H1 (cell line): Measurements from ENCODE around the gene AOPEP. TPM values are rescaled to one million over a fixed set of nuclear protein-coding genes. Genes with fewer than 3 reads are reported as not detected.

ENCODE experiments used
- CTCF ChIA-PET: fragments of 300-600 bp; sonication (Branson Sonifier 250); formaldehyde crosslinking; loops from one replicate; lab custom pipeline; 2021; ENCODE audit not compliant: partially characterized antibody; lab: Charles Lee
- POLR2A ChIA-PET: fragments of 300-600 bp; sonication (Branson Sonifier 250); formaldehyde crosslinking; loops from one replicate; lab custom pipeline; 2021; ENCODE audit warnings: inconsistent platforms; ENCODE audit not compliant: partially characterized antibody; lab: Charles Lee
- DNase-seq, 2 experiments: peaks; one replicate each; pipeline versions ENCODE4 v3.0.0 to v3.0.0-alpha.2; 2010 to 2022; ENCODE audit warnings: low spot score in 2 of 2, low read depth in 1 of 2, mixed read lengths in 1 of 2
- FAIRE-seq: peaks from 2 replicates; lab custom pipeline; 2011; peaks lifted over from hg19 to GRCh38; lab: Jason Lieb, UNC
- H2AFZ ChIP-seq: 2 replicates; pipeline ENCODE4 v1.8.1; 2012; ENCODE audit warnings: low read length, inconsistent platforms
- H2AK5ac ChIP-seq: 2 replicates; pipeline ENCODE4 v1.6.1; 2013; ENCODE audit warnings: low read depth, low read length
- H2BK120ac ChIP-seq: replicated peaks from 2 replicates; pipeline ENCODE3; 2013; ENCODE audit warnings: low read depth, low read length, inconsistent platforms
- H2BK12ac ChIP-seq: 2 replicates; pipeline ENCODE4 v1.6.1; 2013; ENCODE audit warnings: low read depth, low read length
- H2BK15ac ChIP-seq: 2 replicates; pipeline ENCODE4 v1.6.1; 2013; ENCODE audit warnings: low read length
- H2BK20ac ChIP-seq: 2 replicates; pipeline ENCODE4 v1.6.1; 2013; ENCODE audit warnings: low read length
- H2BK5ac ChIP-seq: 2 replicates; pipeline ENCODE4 v1.6.1; 2013; ENCODE audit warnings: low read depth, low read length
- H3K14ac ChIP-seq: 2 replicates; pipeline ENCODE4 v1.6.1; 2013; ENCODE audit warnings: inconsistent platforms; ENCODE audit not compliant: insufficient read length
- H3K18ac ChIP-seq: 2 replicates; pipeline ENCODE4 v1.6.1; 2013; ENCODE audit warnings: low read length; ENCODE audit errors: extremely low read depth
- H3K23ac ChIP-seq: 2 replicates; pipeline ENCODE4 v1.6.1; 2013; ENCODE audit warnings: inconsistent platforms; ENCODE audit not compliant: insufficient read length
- H3K23me2 ChIP-seq: 2 replicates; pipeline ENCODE4 v1.6.1; 2013; ENCODE audit warnings: low read depth, low read length
- H3K27ac ChIP-seq: 2 replicates; pipeline ENCODE4 v1.6.1; 2011; ENCODE audit warnings: low read depth, low read length, inconsistent platforms
- H3K27me3 ChIP-seq, 4 experiments: replicated peaks in 1 of 4; 1 replicate in 1 of 4; 2 replicates in 3 of 4; pipeline versions ENCODE4 v1.6.1 to v1.8.1; 2011 to 2013; ENCODE audit warnings: low read length in 3 of 4, mild to moderate bottlenecking in 3 of 4, inconsistent platforms in 2 of 4, mixed read lengths in 2 of 4, moderate library complexity in 1 of 4; ENCODE audit not compliant: control insufficient read depth in 3 of 4, insufficient read depth in 3 of 4; ENCODE audit errors: extremely low read depth in 1 of 4
- H3K36me3 ChIP-seq, 4 experiments: 2 replicates each; pipeline versions ENCODE4 v1.6.1 to v1.8.1; 2011 to 2013; ENCODE audit warnings: mild to moderate bottlenecking in 4 of 4, low read length in 3 of 4, moderate library complexity in 2 of 4, control low read depth in 1 of 4, inconsistent platforms in 1 of 4; ENCODE audit not compliant: insufficient read depth in 4 of 4, control insufficient read depth in 2 of 4
- H3K4ac ChIP-seq: replicated peaks from 2 replicates; pipeline ENCODE3; 2013; ENCODE audit warnings: low read length, low read depth, mixed read lengths, inconsistent platforms; ENCODE audit not compliant: insufficient read length
- H3K4me1 ChIP-seq, 4 experiments: replicated peaks in 1 of 4; 1 replicate in 1 of 4; 2 replicates in 3 of 4; pipeline versions ENCODE4 v1.6.1 to v1.8.1; 2011 to 2013; ENCODE audit warnings: low read length in 3 of 4, inconsistent platforms in 2 of 4, mixed read lengths in 1 of 4; ENCODE audit not compliant: insufficient read depth in 4 of 4, control insufficient read depth in 3 of 4
- H3K4me2 ChIP-seq, 2 experiments: 2 replicates each; pipeline versions ENCODE4 v1.6.1 to v1.8.1; 2011 to 2013; ENCODE audit warnings: low read depth in 2 of 2, low read length in 2 of 2, control low read depth in 1 of 2, inconsistent platforms in 1 of 2, mild to moderate bottlenecking in 1 of 2; ENCODE audit not compliant: insufficient read depth in 1 of 2
- H3K4me3 ChIP-seq, 4 experiments: fragments of 200-600, 300-600 bp in 1 of 4; sonication (generic), shearing (Covaris generic), sonication (Bioruptor Twin) in 1 of 4; 2 replicates each; pipeline versions ENCODE4 v1.5.1 to v1.8.1; 2011 to 2016; ENCODE audit warnings: low read length in 4 of 4, low read depth in 3 of 4, control low read depth in 2 of 4, inconsistent platforms in 2 of 4, mild to moderate bottlenecking in 2 of 4, mixed read lengths in 1 of 4, moderate library complexity in 1 of 4; ENCODE audit not compliant: insufficient read depth in 2 of 4; ENCODE audit errors: extremely low read depth in 1 of 4
- H3K56ac ChIP-seq: replicated peaks from 2 replicates; pipeline ENCODE3; 2013; ENCODE audit warnings: low read depth, mild to moderate bottlenecking, mixed read lengths, low read length, inconsistent platforms; ENCODE audit not compliant: insufficient read length
- H3K79me1 ChIP-seq: 2 replicates; pipeline ENCODE4 v1.6.1; 2013; ENCODE audit warnings: low read depth, low read length, control low read depth
- H3K79me2 ChIP-seq, 2 experiments: 2 replicates each; pipeline versions ENCODE4 v1.6.1 to v1.8.1; 2012 to 2013; ENCODE audit warnings: low read length in 2 of 2, mild to moderate bottlenecking in 2 of 2, inconsistent platforms in 1 of 2; ENCODE audit not compliant: insufficient read depth in 2 of 2, control insufficient read depth in 1 of 2
- H3K9ac ChIP-seq, 4 experiments: replicated peaks in 1 of 4; 1 replicate in 1 of 4; 2 replicates in 3 of 4; pipeline versions ENCODE4 v1.6.1 to v1.8.1; 2011 to 2013; ENCODE audit warnings: low read depth in 3 of 4, low read length in 3 of 4, control low read depth in 2 of 4, mild to moderate bottlenecking in 2 of 4, moderate library complexity in 2 of 4, inconsistent platforms in 1 of 4; ENCODE audit errors: extremely low read depth in 1 of 4
- H3K9me3 ChIP-seq, 2 experiments: 2 replicates each; pipeline versions ENCODE4 v1.6.1 to v1.8.1; 2012 to 2013; ENCODE audit warnings: mild to moderate bottlenecking in 2 of 2, moderate library complexity in 2 of 2, control low read depth in 1 of 2, inconsistent platforms in 1 of 2, low read depth in 1 of 2, low read length in 1 of 2, mixed read lengths in 1 of 2; ENCODE audit not compliant: insufficient read depth in 2 of 2
- H4K20me1 ChIP-seq, 2 experiments: replicated peaks in 1 of 2; 2 replicates each; pipeline versions ENCODE3 to v1.8.1; 2011 to 2013; ENCODE audit warnings: inconsistent platforms in 2 of 2, low read length in 2 of 2, mild to moderate bottlenecking in 1 of 2; ENCODE audit not compliant: insufficient read depth in 2 of 2, control insufficient read depth in 1 of 2
- H4K5ac ChIP-seq: 2 replicates; pipeline ENCODE4 v1.6.1; 2013; ENCODE audit warnings: low read length, low read depth, mixed read lengths, inconsistent platforms; ENCODE audit not compliant: insufficient read length
- H4K8ac ChIP-seq: 2 replicates; pipeline ENCODE4 v1.8.0; 2013; ENCODE audit warnings: mild to moderate bottlenecking, moderate library complexity, low read length, inconsistent platforms; ENCODE audit not compliant: insufficient read depth; ENCODE audit errors: extremely low read depth
- H4K91ac ChIP-seq: replicated peaks from 2 replicates; pipeline ENCODE3; 2013; ENCODE audit warnings: low read length, mixed read lengths, inconsistent platforms; ENCODE audit not compliant: insufficient read length
- BCL11A ChIP-seq, 2 experiments: IDR thresholded peaks; one replicate each; pipeline ENCODE4 v1.6.1; 2011; ENCODE audit warnings: low read depth in 2 of 2, low read length in 2 of 2, mild to moderate bottlenecking in 2 of 2
- CEBPB ChIP-seq: IDR thresholded peaks from 2 replicates; pipeline ENCODE4 v1.6.1; 2012; ENCODE audit warnings: low read depth, low read length
- EP300 ChIP-seq, 2 experiments: IDR thresholded peaks; 1 replicate in 1 of 2; 2 replicates in 1 of 2; pipeline ENCODE4 v1.6.1; 2011 to 2012; ENCODE audit warnings: low read depth in 2 of 2, low read length in 2 of 2, mild to moderate bottlenecking in 2 of 2, borderline replicate concordance in 1 of 2, inconsistent platforms in 1 of 2, moderate library complexity in 1 of 2
- NANOG ChIP-seq: IDR thresholded peaks from 2 replicates; pipeline ENCODE4 v1.6.1; 2011; ENCODE audit warnings: low read length, low read depth, mild to moderate bottlenecking, inconsistent platforms; ENCODE audit not compliant: insufficient read depth, poor library complexity, severe bottlenecking
- SUZ12 ChIP-seq: fragments of 200-600 bp; sonication (generic); IDR thresholded peaks from 2 replicates; pipeline ENCODE4 v1.6.1; 2012; ENCODE audit warnings: mild to moderate bottlenecking, inconsistent platforms, low read length, moderate library complexity, mixed read lengths
- TBP ChIP-seq: IDR thresholded peaks from 2 replicates; pipeline ENCODE4 v1.6.1; 2011; ENCODE audit warnings: low read depth, low read length, improper control_type of control experiment
- TEAD4 ChIP-seq: IDR thresholded peaks from 2 replicates; pipeline ENCODE4 v1.6.1; 2012; ENCODE audit warnings: low read depth, low read length, inconsistent platforms, mixed read lengths
- WGBS, 2 experiments: shearing (Covaris generic) in 1 of 2; methylation state at CpG; one replicate each; pipeline versions ENCODE4 v1.1.6 to v1.1.7; 2013 to 2015; ENCODE audit warnings: low lambda C conversion rate in 2 of 2, mixed read lengths in 2 of 2, inconsistent platforms in 1 of 2, low coverage in 1 of 2, missing lambda C conversion rate in 1 of 2; ENCODE audit not compliant: insufficient replicate concordance in 2 of 2, insufficient coverage in 1 of 2, insufficient read length in 1 of 2; ENCODE audit errors: extremely low coverage in 1 of 2, missing lambda C conversion rate in 1 of 2; 5-methylcytosine and 5-hydroxymethylcytosine counted together
- polyA plus RNA-seq, 7 experiments: library from polyadenylated mRNA; depleted of rRNA in 3 of 7; stranded (reverse) in 5 of 7; unstranded in 2 of 7; fragments of >200 nt in 5 of 7; fragments of 200-250 nt in 2 of 7; gene quantifications; 1 replicate in 5 of 7; 2 replicates in 1 of 7; 4 replicates in 1 of 7; pipeline versions ENCODE4 v1.2.1 to v1.2.3, GENCODE V29; 2011 to 2013; ENCODE audit warnings: missing spikeins in 2 of 7, mixed read lengths in 2 of 7
- total RNA-seq: library from RNA; stranded (reverse); fragmentation: NEBNext Ultra II Directional; extraction: Animal tissue kit (Norgen Biotek cat#: 25700); gene quantifications from 2 replicates; pipeline ENCODE4 v1.2.1, GENCODE V29; 2021

The AOPEP gene
- total and polyA plus RNA-seq, 2 of the 8 experiments (the other 6 are each of a cell fraction or from before 2014, with no cell fraction given) = 6.1 to 14.3 TPM

GRCh38 chr9:94787266-94787665, 60.8 kb downstream of the AOPEP start:
- FAIRE-seq (no peak), DNase-seq (no peak)
- H2BK15ac ChIP-seq = no peak overlapping the region
- no peak overlapping the region for H3K4ac ChIP-seq
- WGBS, 2 experiments = 86% methylated on average over 6 of the region's 6 CpGs; no CpG with 5 or more reads in 1 of the 2 experiments
- POLR2A ChIA-PET = no interaction called here
- no peak overlapping the region for H3K9ac ChIP-seq
- H2AFZ ChIP-seq = no peak overlapping the region
- no peak overlapping the region for H4K8ac ChIP-seq
- no peak overlapping the region for H3K4me2 ChIP-seq
- H3K23me2 ChIP-seq = no peaks in the 10 kb centered on the region
- H3K79me1 ChIP-seq = no peaks in the 10 kb centered on the region
- no peak overlapping the region for H4K5ac ChIP-seq
- CTCF ChIA-PET = interaction anchor here (0.6 kb wide), 1 partner anchor 220 kb away, joined by 3 read pairs; no protein-coding TSS in a partner anchor
- H3K9me3 ChIP-seq = no peaks in the 10 kb centered on the region
- no peak overlapping the region for H2AK5ac ChIP-seq
- TF ChIP-seq TEAD4 (no peak), CEBPB (no peak), BCL11A (IDR thresholded peaks at IDR 0.05; ENCODE audit: low read depth in 2 of 2, low read length in 2 of 2) (no peak), NANOG (no peak), EP300 (IDR thresholded peaks at IDR 0.05; ENCODE audit: borderline replicate concordance in 1 of 2, low read depth in 2 of 2, low read length in 2 of 2) (no peak), SUZ12 (no peak), TBP (no peak)
- no peaks in the 10 kb centered on the region for H3K27me3 ChIP-seq
- no peaks in the 10 kb centered on the region for H3K36me3 ChIP-seq
- no peaks in the 10 kb centered on the region for H3K79me2 ChIP-seq
- no peak overlapping the region for H2BK12ac ChIP-seq
- H3K27ac ChIP-seq = no peak overlapping the region
- H3K23ac ChIP-seq = no peak overlapping the region
- no peak overlapping the region for H4K91ac ChIP-seq
- H3K4me3 ChIP-seq = no peak overlapping the region
- no peak overlapping the region for H2BK120ac ChIP-seq
- H3K18ac ChIP-seq = no peak overlapping the region
- H2BK20ac ChIP-seq = no peak overlapping the region
- H2BK5ac ChIP-seq = no peak overlapping the region
- H3K14ac ChIP-seq = no peak overlapping the region
- peaks cover 0 to 6% (median 0%) of the 10 kb centered on the region in 4 experiments; a peak in 3 of 7 replicates for H3K4me1 ChIP-seq
- peaks cover 0 to 2% of the 10 kb centered on the region in 2 experiments for H4K20me1 ChIP-seq
- H3K56ac ChIP-seq = no peak overlapping the region
